Loucy (cell line): ENCODE results near the gene CSF3.

Experiments
- H2AFZ ChIP-seq: fragments of 200-600 bp; sonication (generic); 2 replicates; pipeline ENCODE4 v1.6.0; 2016; ENCODE audit warnings: antibody characterized with exemption, mild to moderate bottlenecking, low read length, moderate library complexity
- H3F3A ChIP-seq: fragments of 200-600 bp; 2 replicates; pipeline ENCODE4 v1.6.0; 2016; ENCODE audit warnings: antibody characterized with exemption, low read depth, mild to moderate bottlenecking
- H3K27me3 ChIP-seq: fragments of 200-600 bp; sonication (generic); 2 replicates; pipeline ENCODE4 v1.6.1; 2014; ENCODE audit warnings: low read length, mild to moderate bottlenecking; ENCODE audit not compliant: insufficient read depth, poor library complexity, severe bottlenecking
- H3K36me3 ChIP-seq: fragments of 200-600 bp; sonication (generic); 2 replicates; pipeline ENCODE4 v1.6.1; 2016; ENCODE audit warnings: low read length; ENCODE audit not compliant: insufficient read depth
- H3K4me1 ChIP-seq: fragments of 200-600 bp; sonication (generic); 2 replicates; pipeline ENCODE4 v1.5.1; 2014; ENCODE audit warnings: low read length, mild to moderate bottlenecking; ENCODE audit not compliant: insufficient read depth, poor library complexity, severe bottlenecking
- H3K4me2 ChIP-seq: fragments of 200-600 bp; sonication (generic); 2 replicates; pipeline ENCODE4 v1.6.0; 2014; ENCODE audit warnings: antibody characterized with exemption, low read length, low read depth, mild to moderate bottlenecking; ENCODE audit not compliant: poor library complexity, severe bottlenecking
- H3K4me3 ChIP-seq: fragments of 200-600 bp; sonication (generic); 2 replicates; pipeline ENCODE4 v1.5.1; 2014; ENCODE audit warnings: low read length, mild to moderate bottlenecking, mixed read lengths; ENCODE audit not compliant: poor library complexity, severe bottlenecking
- H3K79me2 ChIP-seq: fragments of 200-600 bp; sonication (generic); 2 replicates; pipeline ENCODE4 v1.6.1; 2014; ENCODE audit warnings: low read length; ENCODE audit not compliant: insufficient read depth
- H3K9ac ChIP-seq: fragments of 200-600 bp; sonication (generic); 2 replicates; pipeline ENCODE4 v1.6.0; 2014; ENCODE audit warnings: mild to moderate bottlenecking, low read depth, low read length, moderate library complexity; ENCODE audit not compliant: poor library complexity, severe bottlenecking
- H3K9me2 ChIP-seq: fragments of 200-600 bp; sonication (generic); replicated peaks from 2 replicates; pipeline ENCODE4 v1.6.1; 2016; ENCODE audit warnings: low read depth, low read length, mixed read lengths
- H3K9me3 ChIP-seq: fragments of 200-600 bp; sonication (generic); 2 replicates; pipeline ENCODE4 v1.6.1; 2014; ENCODE audit warnings: mild to moderate bottlenecking, antibody characterized with exemption, low read length, low read depth; ENCODE audit not compliant: insufficient read depth
- H4K20me1 ChIP-seq: fragments of 200-600 bp; sonication (generic); 2 replicates; pipeline ENCODE4 v1.6.0; 2014; ENCODE audit warnings: antibody characterized with exemption, low read length, mild to moderate bottlenecking; ENCODE audit not compliant: insufficient read depth, poor library complexity, severe bottlenecking
- EZH2phosphoT487 ChIP-seq: fragments of 200-600 bp; IDR thresholded peaks from 2 replicates; pipeline ENCODE4 v1.6.1; 2018; ENCODE audit warnings: antibody characterized with exemption, mild to moderate bottlenecking, moderate library complexity, borderline replicate concordance
- TF ChIP-seq, protein P1 (sequence below): fragments of 200-600 bp; sonication (generic); conservative IDR thresholded peaks from 2 replicates; pipeline ENCODE4 v1.5.1; 2014; ENCODE audit warnings: mild to moderate bottlenecking, antibody characterized with exemption, low read length

Gene CSF3

GRCh38 chr17:40034426-40035161, 19.4 kb downstream of the CSF3 start:
- H3K4me3 ChIP-seq = no peak overlapping the region
- no peaks in the 10 kb centered on the region for H3K27me3 ChIP-seq
- no peaks in the 10 kb centered on the region for H3K4me1 ChIP-seq
- no peaks in the 10 kb centered on the region for H3K79me2 ChIP-seq
- H3F3A ChIP-seq = no peaks in the 10 kb centered on the region
- H3K36me3 ChIP-seq = peaks cover 41% of the 10 kb centered on the region; the same call in 1 of the 2 replicates
- H3K4me2 ChIP-seq = no peak overlapping the region
- H4K20me1 ChIP-seq = no peaks in the 10 kb centered on the region
- no peak for TF ChIP-seq EZH2phosphoT487
- TF ChIP-seq, protein P1, sequence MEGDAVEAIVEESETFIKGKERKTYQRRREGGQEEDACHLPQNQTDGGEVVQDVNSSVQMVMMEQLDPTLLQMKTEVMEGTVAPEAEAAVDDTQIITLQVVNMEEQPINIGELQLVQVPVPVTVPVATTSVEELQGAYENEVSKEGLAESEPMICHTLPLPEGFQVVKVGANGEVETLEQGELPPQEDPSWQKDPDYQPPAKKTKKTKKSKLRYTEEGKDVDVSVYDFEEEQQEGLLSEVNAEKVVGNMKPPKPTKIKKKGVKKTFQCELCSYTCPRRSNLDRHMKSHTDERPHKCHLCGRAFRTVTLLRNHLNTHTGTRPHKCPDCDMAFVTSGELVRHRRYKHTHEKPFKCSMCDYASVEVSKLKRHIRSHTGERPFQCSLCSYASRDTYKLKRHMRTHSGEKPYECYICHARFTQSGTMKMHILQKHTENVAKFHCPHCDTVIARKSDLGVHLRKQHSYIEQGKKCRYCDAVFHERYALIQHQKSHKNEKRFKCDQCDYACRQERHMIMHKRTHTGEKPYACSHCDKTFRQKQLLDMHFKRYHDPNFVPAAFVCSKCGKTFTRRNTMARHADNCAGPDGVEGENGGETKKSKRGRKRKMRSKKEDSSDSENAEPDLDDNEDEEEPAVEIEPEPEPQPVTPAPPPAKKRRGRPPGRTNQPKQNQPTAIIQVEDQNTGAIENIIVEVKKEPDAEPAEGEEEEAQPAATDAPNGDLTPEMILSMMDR = no peak
- no peak overlapping the region for H2AFZ ChIP-seq
- no peaks in the 10 kb centered on the region for H3K9me2 ChIP-seq
- H3K9ac ChIP-seq = no peak overlapping the region
- H3K9me3 ChIP-seq = no peaks in the 10 kb centered on the region

GRCh38 chr17:40035162-40035559, 19.9 kb downstream of the CSF3 start:
- no peaks in the 10 kb centered on the region for H3K9me2 ChIP-seq
- no peak overlapping the region for H2AFZ ChIP-seq
- no peak for TF ChIP-seq EZH2phosphoT487
- TF ChIP-seq, protein P1 = peak; percentile 78
- H3K4me1 ChIP-seq = no peaks in the 10 kb centered on the region
- H3K27me3 ChIP-seq = no peaks in the 10 kb centered on the region
- H3K79me2 ChIP-seq = no peaks in the 10 kb centered on the region
- no peaks in the 10 kb centered on the region for H3F3A ChIP-seq
- peaks cover 39% of the 10 kb centered on the region; the same call in 1 of the 2 replicates for H3K36me3 ChIP-seq
- no peaks in the 10 kb centered on the region for H3K9me3 ChIP-seq
- no peaks in the 10 kb centered on the region for H4K20me1 ChIP-seq
- H3K4me3 ChIP-seq = no peak overlapping the region
- H3K9ac ChIP-seq = no peak overlapping the region
- no peak overlapping the region for H3K4me2 ChIP-seq

GRCh38 chr17:40038882-40039513, 23.8 kb downstream of the CSF3 start:
- Histone ChIP-seq H3K36me3 (peaks cover 12% of the 10 kb centered on the region; the same call in 1 of the 2 replicates), H2AFZ (no peak overlapping the region)

More at GRCh38 chr17:40038882-40039513, 23.8 kb downstream of the CSF3 start:
- H3K9me3 ChIP-seq = no peaks in the 10 kb centered on the region
- no peaks in the 10 kb centered on the region for H3K9me2 ChIP-seq
- no peak overlapping the region for H3K4me3 ChIP-seq
- H3K27me3 ChIP-seq = no peaks in the 10 kb centered on the region
- no peaks in the 10 kb centered on the region for H3F3A ChIP-seq
- H4K20me1 ChIP-seq = no peaks in the 10 kb centered on the region
- H3K9ac ChIP-seq = no peak overlapping the region
- H3K79me2 ChIP-seq = no peaks in the 10 kb centered on the region
- TF ChIP-seq EZH2phosphoT487 = no peak
- TF ChIP-seq, protein P1 = peak; percentile 68
- no peaks in the 10 kb centered on the region for H3K4me1 ChIP-seq
- H3K4me2 ChIP-seq = no peak overlapping the region
